ENCODE data around the gene PKP3. TPM values are rescaled to one million over a fixed set of nuclear protein-coding genes. Genes with fewer than 3 reads are reported as not detected.

Gene PKP3
- total RNA-seq, 2 experiments from 2014 or later: not detected

GRCh38 chr11:438101-438844, 44.3 kb downstream of the PKP3 start:
- TF ChIP-seq EZH2phosphoT487 (IDR thresholded peaks at IDR 0.05; ENCODE audit: borderline replicate concordance, low read depth, low read length): no peak
- no peak for TF ChIP-seq CTCF (conservative IDR thresholded peaks at IDR 0.05; ENCODE audit: low read length)
- Histone ChIP-seq H2AFZ (ENCODE audit: low read length) (no peak overlapping the region), H3K4me3 (ENCODE audit: low read depth, low read length, poor library complexity, severe bottlenecking) (no peak overlapping the region), H3K9me2 (ENCODE audit: insufficient read depth, low read length) (no peaks in the 10 kb centered on the region), H3K79me2 (ENCODE audit: insufficient read depth, low read depth, low read length) (no peaks in the 10 kb centered on the region), H3K27ac (ENCODE audit: low read depth, low read length, poor library complexity, severe bottlenecking) (no peak overlapping the region), H4K20me1 (ENCODE audit: insufficient read depth, low read length) (no peaks in the 10 kb centered on the region), H3K9me3 (ENCODE audit: low read length) (no peaks in the 10 kb centered on the region), H3K4me1 (ENCODE audit: insufficient read depth, low read length, poor library complexity, severe bottlenecking) (peaks cover 6% of the 10 kb centered on the region), H3K36me3 (ENCODE audit: insufficient read depth, low read length) (no peaks in the 10 kb centered on the region), H3K4me2 (ENCODE audit: low read length) (no peak overlapping the region)
- intact Hi-C loops (cut with micrococcal nuclease; ENCODE audit: unreplicated experiment): no loop called here
- POLR2A ChIA-PET: no interaction called here
- CTCF ChIA-PET (ENCODE audit: unreplicated experiment): no interaction called here
- no TSS peak for BruUV-seq (replicated peaks)
- DNase-seq (ENCODE audit: low spot score): no peak

- H4K20me1 ChIP-seq (ENCODE audit: insufficient read depth, low read length): no peaks in the 10 kb centered on the region
- no peak overlapping the region for H3K4me2 ChIP-seq (ENCODE audit: low read length)
- H2AFZ ChIP-seq (ENCODE audit: low read length): no peak overlapping the region
- no peak for DNase-seq (ENCODE audit: low spot score)
- intact Hi-C loops (cut with micrococcal nuclease; ENCODE audit: unreplicated experiment): no loop called here
- TF ChIP-seq CTCF (conservative IDR thresholded peaks at IDR 0.05; ENCODE audit: low read length) (no peak), EZH2phosphoT487 (IDR thresholded peaks at IDR 0.05; ENCODE audit: borderline replicate concordance, low read depth, low read length) (no peak)
- H3K9me2 ChIP-seq (ENCODE audit: insufficient read depth, low read length): no peaks in the 10 kb centered on the region
- no peak overlapping the region for H3K4me3 ChIP-seq (ENCODE audit: low read depth, low read length, poor library complexity, severe bottlenecking)
- H3K4me1 ChIP-seq (ENCODE audit: insufficient read depth, low read length, poor library complexity, severe bottlenecking): peaks cover 6% of the 10 kb centered on the region
- ChIA-PET CTCF (ENCODE audit: unreplicated experiment) (interaction anchor here (1.1 kb wide), 1 partner anchor 80 kb away, joined by 3 read pairs; no protein-coding TSS in a partner anchor), POLR2A (interaction anchor here (1.3 to 1.4 kb wide), 2 partner anchors 10 to 12 kb away, joined by 3 to 4 read pairs; partner anchors contain the start of gene PTDSS2)
- H3K36me3 ChIP-seq (ENCODE audit: insufficient read depth, low read length): no peaks in the 10 kb centered on the region
- H3K79me2 ChIP-seq (ENCODE audit: insufficient read depth, low read depth, low read length): no peaks in the 10 kb centered on the region
- H3K9me3 ChIP-seq (ENCODE audit: low read length): no peaks in the 10 kb centered on the region
- no TSS peak for BruUV-seq (replicated peaks)
- no peak overlapping the region for H3K27ac ChIP-seq (ENCODE audit: low read depth, low read length, poor library complexity, severe bottlenecking)
These were observed 45.5 kb downstream of the PKP3 start for GRCh38 chr11:439315-440064.
